HEK293 (cell line): ENCODE results near the gene CREB3.
A peak's percentile ranks its signal among the peaks of the same experiment; 100 is the strongest.

Experiments
- CTCF ChIA-PET: fragments of 350-600 bp; formaldehyde crosslinking; extraction: SDS; loops from one replicate; lab custom pipeline; 2021; ENCODE audit warnings: antibody characterized with exemption; lab: Yijun Ruan, JAX
- POLR2A ChIA-PET: fragments of 300-600 bp; formaldehyde crosslinking; extraction: SDS; loops from one replicate; lab custom pipeline; 2020; ENCODE audit warnings: antibody characterized with exemption, inconsistent platforms; lab: Yijun Ruan, JAX
- H3K27ac ChIP-seq: fragments of 200-500 bp; sonication (Bioruptor generic); 2 replicates; pipeline ENCODE4 v1.5.1; 2014; ENCODE audit warnings: low read depth, low read length, control low read depth, inconsistent platforms; ENCODE audit errors: extremely low read depth
- H3K36me3 ChIP-seq, 2 experiments: fragments of 200-500 bp in 1 of 2; sonication (Bioruptor generic) in 1 of 2; 1 replicate in 1 of 2; 2 replicates in 1 of 2; pipeline ENCODE4 v1.5.1; 2014 to 2017; ENCODE audit warnings: inconsistent platforms in 2 of 2, low read length in 2 of 2; ENCODE audit not compliant: control insufficient read depth in 2 of 2, insufficient read depth in 1 of 2
- H3K4me1 ChIP-seq: fragments of 200-500 bp; sonication (Bioruptor generic); 2 replicates; pipeline ENCODE4 v1.5.1; 2014; ENCODE audit warnings: mild to moderate bottlenecking, low read length, inconsistent platforms; ENCODE audit not compliant: control insufficient read depth, insufficient read depth
- H3K4me3 ChIP-seq: 2 replicates; pipeline ENCODE4 v1.5.1; 2011; ENCODE audit warnings: low read depth, mild to moderate bottlenecking, control low read depth, low read length, moderate library complexity
- H3K9me3 ChIP-seq: fragments of 200-500 bp; sonication (Bioruptor generic); 2 replicates; pipeline ENCODE4 v1.5.1; 2014; ENCODE audit warnings: low read depth, low read length, inconsistent platforms; ENCODE audit not compliant: control insufficient read depth, insufficient read depth
- OVOL3 ChIP-seq: fragments of 450-650 bp; formaldehyde crosslinking; IDR thresholded peaks from 2 replicates; pipeline ENCODE4 v1.5.1; 2016; ENCODE audit warnings: missing biosample characterization, missing genetic modification characterization
- PBX3 ChIP-seq: sonication (generic); formaldehyde crosslinking; IDR thresholded peaks from 2 replicates; pipeline ENCODE4 v1.8.1; 2022; ENCODE audit warnings: mild to moderate bottlenecking, moderate library complexity, missing genetic modification reagents
- PRDM10 ChIP-seq: fragments of 450-650 bp; formaldehyde crosslinking; IDR thresholded peaks from 2 replicates; pipeline ENCODE4 v1.5.1; 2016; ENCODE audit warnings: missing biosample characterization, missing genetic modification characterization
- ZBTB20 ChIP-seq: fragments of 450-650 bp; formaldehyde crosslinking; IDR thresholded peaks from 2 replicates; pipeline ENCODE4 v1.5.1; 2016; ENCODE audit warnings: missing biosample characterization, missing genetic modification characterization
- ZNF10 ChIP-seq: fragments of 450-650 bp; formaldehyde crosslinking; IDR thresholded peaks from 2 replicates; pipeline ENCODE4 v1.5.1; 2017; ENCODE audit warnings: missing biosample characterization, missing genetic modification characterization
- ZNF114 ChIP-seq: fragments of 450-650 bp; formaldehyde crosslinking; IDR thresholded peaks from 2 replicates; pipeline ENCODE4 v1.5.0; 2017; ENCODE audit warnings: missing biosample characterization, missing genetic modification characterization
- ZNF202 ChIP-seq: fragments of 450-650 bp; formaldehyde crosslinking; IDR thresholded peaks from 2 replicates; pipeline ENCODE4 v1.5.1; 2016; ENCODE audit warnings: missing biosample characterization, missing genetic modification characterization, borderline replicate concordance
- ZNF354C ChIP-seq: fragments of 450-650 bp; formaldehyde crosslinking; IDR thresholded peaks from 2 replicates; pipeline ENCODE4 v1.5.1; 2016; ENCODE audit warnings: missing biosample characterization, missing genetic modification characterization, low read depth, borderline replicate concordance
- ZNF600 ChIP-seq: fragments of 450-650 bp; formaldehyde crosslinking; IDR thresholded peaks from 2 replicates; pipeline ENCODE4 v1.5.1; 2016; ENCODE audit warnings: missing biosample characterization, missing genetic modification characterization
- ZNF626 ChIP-seq: fragments of 450-650 bp; sonication (Bioruptor Pico); formaldehyde crosslinking; IDR thresholded peaks from 2 replicates; pipeline ENCODE4 v1.5.1; 2018; ENCODE audit warnings: missing biosample characterization, missing genetic modification characterization, inconsistent platforms
- TF ChIP-seq, protein P1 (sequence below): fragments of 450-650 bp; IDR thresholded peaks from 2 replicates; pipeline ENCODE4 v1.5.1; 2018; ENCODE audit warnings: missing biosample characterization, mild to moderate bottlenecking, missing genetic modification characterization

Gene CREB3

DNA sequence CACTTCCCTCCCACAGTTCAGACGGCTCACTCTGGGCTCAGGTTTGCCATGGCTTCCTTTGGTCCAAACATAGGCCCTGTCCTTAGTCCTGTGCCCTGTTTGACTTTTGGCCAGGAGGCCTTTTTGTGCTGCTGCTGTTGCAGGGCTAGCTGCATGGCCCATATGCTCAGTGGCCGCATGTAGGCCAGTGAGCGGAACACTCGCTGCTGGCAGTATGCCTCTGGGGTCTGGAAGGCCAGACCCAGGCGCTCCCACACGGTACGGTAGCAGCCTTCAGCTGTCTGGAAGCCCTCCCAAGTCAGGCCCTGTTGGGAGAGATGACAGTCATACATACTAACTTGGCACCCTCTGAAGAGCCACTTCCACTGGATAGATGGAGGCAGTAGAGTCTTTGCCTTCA, 4.7 kb downstream of the CREB3 start:
- Histone ChIP-seq H3K36me3 (peaks cover 22 to 87% of the 10 kb centered on the region in 2 experiments; a peak in 2 of 3 replicates), H3K4me3 (no peak overlapping the region), H3K27ac (no peak overlapping the region), H3K9me3 (no peaks in the 10 kb centered on the region), H3K4me1 (peaks cover 8% of the 10 kb centered on the region)
- POLR2A ChIA-PET, result interaction anchor here (0.8 to 5.3 kb wide), 2 partner anchors 9 to 10 kb away, joined by 4 to 57 read pairs; partner anchors contain the start of genes GBA2 and RGP1
- CTCF ChIA-PET, result interaction anchor here (0.8 to 4.6 kb wide), 8 partner anchors 8 to 91 kb away, joined by 3 to 22 read pairs (median 4); no protein-coding TSS in a partner anchor
- TF ChIP-seq ZNF600 (tag by site-specific recombination), result 0 out of 2 replicates have a peak, but pooled peaks have one; percentile 13
- no peak for TF ChIP-seq PBX3 (CRISPR knock-in tag)

DNA sequence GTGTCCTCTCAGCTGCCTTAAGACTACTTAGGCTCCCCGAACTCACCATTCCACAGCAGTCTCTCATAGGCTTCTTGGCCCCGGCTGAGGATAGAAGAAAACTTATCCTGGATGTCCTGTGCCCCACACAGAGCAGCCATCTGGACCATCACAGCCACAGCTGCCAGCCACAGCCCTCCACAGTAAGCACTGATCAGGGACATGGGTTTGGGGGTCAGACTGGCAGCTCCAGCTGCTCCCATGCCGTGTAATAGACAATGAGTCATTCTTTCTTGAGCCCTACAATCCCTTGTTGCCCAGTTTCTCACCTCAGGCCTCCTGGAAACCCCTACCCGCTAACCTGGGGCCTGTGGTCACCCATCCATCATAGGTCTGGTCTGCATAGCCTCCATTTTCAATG, 5.7 kb downstream of the CREB3 start:
- no peaks in the 10 kb centered on the region for H3K9me3 ChIP-seq
- peaks cover 8% of the 10 kb centered on the region for H3K4me1 ChIP-seq
- ChIA-PET POLR2A (interaction anchor here (0.5 to 5.3 kb wide), 4 partner anchors 9 to 128 kb away, joined by 4 to 57 read pairs (median 4); partner anchors contain the start of genes GBA2 and RGP1), CTCF (interaction anchor here (0.9 to 4.6 kb wide), 6 partner anchors 9 to 92 kb away, joined by 3 to 22 read pairs (median 5); no protein-coding TSS in a partner anchor)
- TF ChIP-seq ZNF354C (tag by site-specific recombination), result no peak
- TF ChIP-seq ZNF202, result no peak
- TF ChIP-seq, protein P1, sequence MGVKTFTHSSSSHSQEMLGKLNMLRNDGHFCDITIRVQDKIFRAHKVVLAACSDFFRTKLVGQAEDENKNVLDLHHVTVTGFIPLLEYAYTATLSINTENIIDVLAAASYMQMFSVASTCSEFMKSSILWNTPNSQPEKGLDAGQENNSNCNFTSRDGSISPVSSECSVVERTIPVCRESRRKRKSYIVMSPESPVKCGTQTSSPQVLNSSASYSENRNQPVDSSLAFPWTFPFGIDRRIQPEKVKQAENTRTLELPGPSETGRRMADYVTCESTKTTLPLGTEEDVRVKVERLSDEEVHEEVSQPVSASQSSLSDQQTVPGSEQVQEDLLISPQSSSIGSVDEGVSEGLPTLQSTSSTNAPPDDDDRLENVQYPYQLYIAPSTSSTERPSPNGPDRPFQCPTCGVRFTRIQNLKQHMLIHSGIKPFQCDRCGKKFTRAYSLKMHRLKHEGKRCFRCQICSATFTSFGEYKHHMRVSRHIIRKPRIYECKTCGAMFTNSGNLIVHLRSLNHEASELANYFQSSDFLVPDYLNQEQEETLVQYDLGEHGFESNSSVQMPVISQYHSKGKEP (tag by site-specific recombination), result no peak
- no peak overlapping the region for H3K4me3 ChIP-seq
- no peak overlapping the region for H3K27ac ChIP-seq
- H3K36me3 ChIP-seq, result peaks cover 22 to 97% of the 10 kb centered on the region in 2 experiments; a peak in 2 of 3 replicates

- H3K27ac ChIP-seq, result no peak overlapping the region
- H3K4me3 ChIP-seq, result no peak overlapping the region
- H3K36me3 ChIP-seq, result peaks cover 22 to 100% of the 10 kb centered on the region in 2 experiments; a peak in 2 of 3 replicates
- peaks cover under 1% of the 10 kb centered on the region; the same call in 1 of the 2 replicates for H3K4me1 ChIP-seq
- ChIA-PET CTCF (interaction anchor here (0.8 to 2.2 kb wide), 4 partner anchors 10 to 92 kb away, joined by 3 to 11 read pairs (median 6); no protein-coding TSS in a partner anchor), POLR2A (interaction anchor here (0.5 to 5.3 kb wide), 5 partner anchors 8 to 1249 kb away, joined by 3 to 57 read pairs (median 4); partner anchors contain the start of genes GBA2 and RGP1)
- no peak for TF ChIP-seq OVOL3 (tag by site-specific recombination)
- TF ChIP-seq ZNF10 (tag by site-specific recombination), result peak; percentile 73
- H3K9me3 ChIP-seq, result no peaks in the 10 kb centered on the region
These were observed 6.5 kb downstream of the CREB3 start for GRCh38 chr9:35738924-35739323.

DNA sequence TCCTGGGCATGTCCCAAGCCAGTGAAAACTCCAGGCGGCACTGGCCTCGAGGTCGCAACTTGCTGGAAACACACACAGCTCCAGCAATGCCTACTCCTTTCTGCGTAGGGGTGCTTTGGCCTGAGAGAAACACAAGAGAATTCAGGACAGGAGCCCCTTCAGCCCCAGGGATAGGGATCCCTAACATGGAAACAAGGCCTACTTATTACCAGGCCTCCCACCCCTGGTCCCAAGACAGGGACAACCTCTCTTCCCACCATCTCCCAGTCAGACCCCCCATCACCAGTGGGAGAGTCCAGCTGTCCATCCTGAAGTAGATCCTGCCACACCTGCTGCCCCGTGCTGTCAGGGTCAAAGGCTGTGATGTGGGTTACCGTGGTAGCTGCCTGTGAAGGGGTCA, 7.8 kb downstream of the CREB3 start:
- Histone ChIP-seq H3K27ac (no peak overlapping the region), H3K36me3 (peaks cover 21 to 96% of the 10 kb centered on the region in 2 experiments; a peak in 2 of 3 replicates), H3K4me3 (no peak overlapping the region), H3K4me1 (no peaks in the 10 kb centered on the region), H3K9me3 (no peaks in the 10 kb centered on the region)
- ChIA-PET POLR2A (interaction anchor here (1.3 to 1.7 kb wide), 2 partner anchors 8 kb away, joined by 4 to 7 read pairs; partner anchors contain the start of genes CREB3, GBA2, RGP1 and TLN1), CTCF (interaction anchor here (0.7 to 2.0 kb wide), 3 partner anchors 8 to 44 kb away, joined by 3 to 11 read pairs (median 7); partner anchors contain the start of genes CREB3 and TLN1)
- TF ChIP-seq ZNF114 (no peak), ZNF626 (tag by site-specific recombination) (no peak), PRDM10 (tag by site-specific recombination) (peak; percentile 84), ZBTB20 (tag by site-specific recombination) (no peak)
